Measurements from ENCODE around the gene UBAP1.
A peak's percentile ranks its signal among the peaks of the same experiment; 100 is the strongest.
"Not testable (repeated sequence)": the region's sequence is repeated elsewhere in the genome, so short reads cannot be mapped to it uniquely, and the experiment has no call there.

UBAP1 gene

DNA sequence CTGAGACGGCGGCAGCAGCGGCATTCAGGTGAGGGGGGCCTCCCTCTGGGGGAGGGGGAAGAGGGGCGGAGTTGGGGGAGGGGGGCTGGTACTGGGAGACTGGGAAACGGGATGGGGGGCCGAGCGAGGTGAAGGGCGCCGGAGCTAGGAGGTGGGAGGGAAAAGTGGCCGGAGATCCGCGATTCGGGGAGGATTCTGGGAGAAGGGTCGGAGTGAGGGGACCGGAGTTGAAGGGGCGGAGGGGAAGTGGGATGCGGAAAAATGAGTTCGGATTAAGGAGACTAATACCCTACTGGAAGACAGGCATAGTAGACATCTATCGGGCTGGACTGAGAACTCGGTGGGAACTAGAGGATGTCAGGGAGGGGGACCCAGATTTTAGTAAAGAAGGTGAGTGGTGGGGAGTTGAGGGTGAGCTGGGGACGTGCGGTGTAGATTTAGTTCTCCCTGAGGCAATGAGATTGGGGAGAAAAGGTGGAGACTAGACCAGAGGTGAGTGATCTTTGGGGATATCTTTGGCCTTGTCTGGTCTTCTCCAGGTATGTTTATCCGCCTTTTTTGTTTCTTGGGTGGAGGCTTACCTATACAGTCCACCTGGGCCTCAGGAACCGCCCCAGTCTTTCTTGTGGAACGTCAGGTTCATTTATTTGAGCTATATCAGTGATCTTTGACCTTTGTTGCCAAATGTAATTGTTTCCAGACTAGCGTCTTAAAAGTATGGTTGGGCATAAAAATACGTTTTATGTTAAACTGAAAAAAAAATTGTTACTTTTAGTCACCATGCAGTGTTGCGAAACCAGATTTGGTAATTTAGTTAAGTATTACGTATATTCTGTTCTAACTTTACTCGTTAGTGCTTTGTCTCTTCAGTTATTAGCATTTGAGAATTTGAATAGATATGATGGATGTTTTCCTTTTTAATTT is 632 bp downstream of the UBAP1 start:
- DNase-seq (ENCODE audit: low read depth) = peak; percentile 74

DNA sequence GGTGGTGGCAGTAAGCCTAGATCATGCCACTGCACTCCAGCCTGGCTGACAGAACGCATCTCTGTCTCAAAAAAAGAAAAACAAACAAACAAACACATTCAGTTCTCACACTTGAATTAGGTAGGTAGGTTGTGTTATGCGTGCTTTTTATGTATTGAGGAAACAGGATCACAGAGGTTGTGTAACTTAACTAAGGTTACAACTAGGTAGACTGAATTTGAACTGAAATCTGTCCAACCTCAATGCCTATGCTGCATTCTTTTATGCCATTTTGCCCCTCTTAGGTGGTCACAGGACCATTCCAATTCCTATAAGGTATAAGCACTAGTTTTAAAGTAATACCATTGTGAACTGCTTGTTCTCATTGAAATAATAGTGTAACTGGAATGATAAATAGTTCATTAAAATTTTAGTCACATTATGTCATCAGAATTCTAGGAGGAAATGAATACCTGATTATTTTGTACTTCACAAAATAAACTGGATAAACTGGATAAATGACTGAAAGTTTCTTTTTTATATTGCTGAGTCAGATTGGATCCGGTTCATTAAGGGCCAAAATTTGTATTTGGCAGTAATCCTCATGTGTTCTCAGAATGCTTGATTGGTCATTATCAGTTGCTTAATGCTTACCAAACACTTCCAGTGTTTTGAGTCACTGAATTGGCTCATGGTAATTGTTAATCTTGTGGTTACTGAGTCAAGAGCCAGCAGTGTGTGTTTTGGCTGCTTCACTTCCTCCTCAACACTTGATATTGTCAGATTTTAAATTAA is 7.1 kb downstream of the UBAP1 start:
- DNase-seq (ENCODE audit: low read depth) = peak; percentile 96

DNA sequence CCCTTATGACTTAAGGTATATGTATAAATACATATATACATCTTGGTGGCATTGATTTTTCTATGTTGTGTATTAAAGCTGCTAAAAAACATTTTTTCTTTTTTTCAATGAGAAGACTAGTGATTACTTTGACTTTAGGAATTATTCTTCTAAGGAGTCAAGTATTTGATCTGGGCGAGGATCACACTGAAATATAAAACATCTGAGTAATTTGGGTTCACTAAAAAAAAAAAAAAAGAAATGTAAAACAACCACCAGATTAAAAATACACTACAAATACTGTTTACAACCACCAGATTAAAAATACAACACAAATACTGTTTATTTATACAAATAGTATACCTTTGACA is 9.0 kb downstream of the UBAP1 start:
- no peak for DNase-seq (ENCODE audit: low read depth)

GRCh38 chr9:34190996-34191892 is 12.4 kb downstream of the UBAP1 start:
- no peak for DNase-seq (ENCODE audit: low read depth)

- no peak for DNase-seq (ENCODE audit: low read depth)
Measured at GRCh38 chr9:34195143-34195542, 16.3 kb downstream of the UBAP1 start.

- not testable (repeated sequence) for DNase-seq (ENCODE audit: low read depth)
Measured at GRCh38 chr9:34197286-34197685, 18.4 kb downstream of the UBAP1 start.

DNA sequence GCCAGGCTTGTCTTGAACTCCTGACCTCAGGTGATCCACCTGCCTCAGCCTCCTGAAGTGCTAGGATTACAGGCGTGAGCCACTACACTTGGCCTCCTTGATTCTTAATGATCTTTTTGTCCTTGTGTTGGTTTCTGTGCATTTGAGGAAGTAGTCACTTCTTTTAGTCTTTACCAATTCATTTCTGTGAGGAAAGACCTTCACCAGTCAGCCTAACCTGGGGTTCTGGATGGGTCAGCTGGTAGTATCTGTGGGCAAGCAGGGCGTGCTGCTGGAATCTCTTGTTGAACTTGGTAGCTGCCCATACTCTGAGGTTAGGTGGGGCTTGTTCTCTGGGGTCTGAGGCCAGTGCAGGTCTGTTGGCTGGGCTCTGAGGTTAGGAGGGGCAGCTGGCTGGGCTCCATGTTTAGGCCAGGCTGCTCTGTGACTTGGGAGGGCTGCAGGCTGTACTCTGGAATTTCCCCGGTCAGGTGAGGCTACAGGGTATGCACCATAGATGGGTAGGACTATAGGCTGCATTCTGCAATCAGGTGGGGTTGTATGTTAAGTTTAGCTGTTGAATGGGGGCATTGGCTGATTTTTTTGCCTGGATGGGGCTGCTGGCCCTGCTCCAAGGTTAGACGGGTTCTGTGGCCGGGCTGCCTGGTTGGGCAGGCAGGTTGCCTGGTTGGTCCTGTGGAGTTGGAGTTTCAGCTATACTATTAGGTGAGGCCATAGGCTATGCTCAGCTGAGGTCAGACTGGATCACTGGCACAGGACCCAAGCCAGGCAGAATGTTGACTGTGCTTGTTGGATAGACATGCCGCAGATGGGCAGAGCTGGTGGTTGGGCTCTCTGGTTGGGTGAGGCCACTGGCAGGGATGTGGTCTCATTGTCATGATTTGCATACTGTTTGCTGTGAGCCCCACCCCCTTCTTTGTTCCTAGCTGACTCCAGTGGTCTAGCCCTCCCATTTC is 19.2 kb downstream of the UBAP1 start:
- DNase-seq (ENCODE audit: low read depth) = no peak

DNA sequence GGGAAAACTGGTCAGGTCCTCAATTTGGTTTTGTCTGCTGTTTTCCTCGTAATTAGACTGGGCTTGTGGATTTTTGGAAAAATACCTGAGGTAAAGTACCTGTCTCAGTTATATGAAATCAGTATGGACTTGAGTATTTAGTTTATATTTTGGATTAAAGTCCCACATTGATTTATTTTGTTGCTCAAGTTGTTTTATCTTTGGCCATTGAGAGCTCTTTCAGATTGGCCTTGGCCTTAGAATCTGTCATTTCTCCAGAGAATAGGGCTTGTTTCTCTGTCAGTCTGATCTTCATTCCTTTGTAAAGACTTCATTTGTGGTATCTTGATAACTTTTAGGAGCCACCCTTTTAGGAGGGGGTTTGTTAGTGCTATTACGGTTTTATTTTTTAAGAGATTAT is 21.2 kb downstream of the UBAP1 start:
- DNase-seq (ENCODE audit: low read depth) = no peak

- no peak for DNase-seq (ENCODE audit: low read depth)
Measured at GRCh38 chr9:34203275-34203991, 24.6 kb downstream of the UBAP1 start.

DNA sequence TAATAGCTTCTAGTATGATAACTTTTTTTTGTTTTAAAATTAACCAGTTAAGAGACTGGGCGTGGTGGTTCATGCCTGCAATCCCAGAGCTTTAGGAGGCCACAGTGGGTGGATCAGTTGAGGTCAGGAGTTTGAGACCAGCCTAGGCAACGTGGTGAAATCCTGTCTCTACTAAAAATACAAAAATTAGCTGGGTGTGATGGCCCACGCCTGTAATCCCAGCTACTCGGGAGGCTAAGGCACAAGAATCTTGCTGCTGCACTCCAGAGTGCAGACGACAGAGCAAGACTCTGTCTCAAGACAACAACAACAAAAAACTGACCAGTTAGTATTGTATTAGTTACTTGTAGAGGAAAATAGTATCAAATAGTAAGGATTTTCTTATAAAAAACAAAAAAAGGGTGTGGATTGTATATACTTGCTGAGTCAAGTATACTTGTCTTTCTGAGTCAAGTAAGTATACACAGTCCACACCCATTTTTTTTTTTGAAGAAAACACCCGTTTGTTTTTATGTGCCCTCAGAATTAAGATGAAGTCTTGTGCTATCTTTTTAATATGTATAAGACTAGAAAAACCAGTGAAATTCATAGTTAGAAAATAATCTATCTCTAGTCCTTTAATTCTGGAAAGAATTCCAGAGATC is 25.3 kb downstream of the UBAP1 start:
- DNase-seq (ENCODE audit: low read depth) = no peak

DNA sequence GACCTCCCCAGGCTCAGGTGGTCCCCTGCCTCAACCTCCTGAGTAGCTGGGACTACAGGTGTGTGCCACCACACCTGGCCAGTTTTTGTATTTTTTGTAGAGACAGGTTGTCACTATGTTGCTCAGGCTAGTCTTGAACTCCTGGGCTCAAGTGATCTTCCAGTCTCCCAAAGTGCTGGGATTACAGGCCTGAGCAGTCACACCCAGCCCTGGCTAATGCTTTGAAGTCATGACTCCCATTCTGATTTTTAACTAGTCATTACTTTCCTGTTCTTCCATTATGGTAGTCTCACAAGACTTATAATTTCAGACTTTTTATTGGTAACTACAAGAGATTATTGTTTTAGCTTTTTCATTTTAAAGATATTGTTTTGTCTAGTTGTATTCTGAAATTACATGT is 26.3 kb downstream of the UBAP1 start:
- no peak for DNase-seq (ENCODE audit: low read depth)

DNA sequence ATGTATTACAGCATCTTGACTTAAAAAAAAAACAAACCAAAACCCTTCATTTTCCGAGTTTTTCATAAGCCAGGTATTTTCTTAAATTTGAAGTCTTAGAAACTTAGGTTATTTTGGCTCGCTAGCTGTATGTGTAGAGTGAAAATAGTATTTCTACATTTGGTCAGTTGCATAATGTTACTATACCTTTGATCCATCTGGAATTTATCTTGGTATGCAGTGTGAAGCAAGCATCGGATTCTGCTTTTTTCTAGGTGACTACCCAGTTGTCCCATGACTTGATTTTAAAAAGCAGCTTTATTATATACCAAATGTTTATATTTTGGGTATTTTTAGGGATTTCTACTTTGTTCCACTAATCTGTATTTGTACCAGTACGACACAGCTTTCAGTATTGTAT is 27.7 kb downstream of the UBAP1 start:
- DNase-seq (ENCODE audit: low read depth) = peak; percentile 65

GRCh38 chr9:34211395-34211794 is 32.6 kb downstream of the UBAP1 start:
- DNase-seq (ENCODE audit: low read depth) = no peak

- DNase-seq (ENCODE audit: low read depth) = not testable (repeated sequence)
Measured at GRCh38 chr9:34214354-34215000, 35.6 kb downstream of the UBAP1 start.

DNA sequence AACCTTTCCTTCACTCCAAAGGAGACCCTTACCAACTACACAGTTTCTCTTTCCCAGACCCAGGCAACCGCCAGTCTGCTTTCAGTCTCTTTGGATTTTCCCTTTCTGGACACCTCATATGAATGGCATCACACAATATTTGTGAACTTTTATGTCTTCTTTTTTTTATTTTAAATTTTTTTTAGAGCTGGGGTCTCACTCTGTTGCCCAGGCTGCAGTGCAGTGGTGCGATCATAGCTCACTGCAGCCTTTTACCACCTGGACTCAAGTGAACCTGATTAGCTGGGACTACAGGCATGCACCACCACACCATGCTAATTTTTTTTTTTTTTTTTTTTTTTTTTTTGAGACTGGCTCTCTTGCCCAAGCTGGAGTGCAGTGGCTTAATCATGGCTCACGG is 37.5 kb downstream of the UBAP1 start:
- no peak for DNase-seq (ENCODE audit: low read depth)

GRCh38 chr9:34217015-34217414 is 38.2 kb downstream of the UBAP1 start:
- DNase-seq (ENCODE audit: low read depth) = not testable (repeated sequence)

- DNase-seq (ENCODE audit: low read depth) = no peak
Measured at GRCh38 chr9:34218446-34218845, 39.6 kb downstream of the UBAP1 start.

DNA sequence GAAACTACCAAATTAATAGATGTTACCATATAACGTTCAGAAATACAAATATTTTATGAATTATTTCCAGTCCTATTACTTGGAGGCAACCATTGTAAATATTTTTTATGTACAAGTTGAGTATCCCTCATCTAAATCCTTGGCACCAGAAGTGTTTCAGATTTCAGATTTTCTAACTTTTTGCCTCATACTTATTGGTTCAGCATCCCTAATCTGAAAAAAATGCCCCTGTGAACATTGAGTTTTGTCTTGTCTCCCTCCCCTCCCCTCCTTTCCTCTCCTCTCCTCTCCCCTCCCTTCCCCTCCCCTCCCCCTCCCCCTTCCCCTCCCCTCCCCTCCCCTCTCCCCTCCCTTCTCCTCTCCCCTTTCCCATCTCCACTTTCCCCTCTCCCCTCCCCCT is 40.6 kb downstream of the UBAP1 start:
- no peak for DNase-seq (ENCODE audit: low read depth)

GRCh38 chr9:34220218-34220617 is 41.4 kb downstream of the UBAP1 start:
- no peak for DNase-seq (ENCODE audit: low read depth)
